CD1c-positive myeloid dendritic cell (primary cell): ENCODE results near the gene RUFY4.
"Not testable (repeated sequence)": the region's sequence is repeated elsewhere in the genome, so short reads cannot be mapped to it uniquely, and the experiment has no call there.

Source experiments
- DNase-seq: peaks from one replicate; pipeline ENCODE4 v3.0.0-alpha.2; 2016; ENCODE audit errors: extremely low spot score

RUFY4 gene

GRCh38 chr2:218031261-218031660, 37.8 kb upstream of the RUFY4 start:
- DNase-seq = no peak

- DNase-seq = no peak
Observed at GRCh38 chr2:218031771-218032257, 37.2 kb upstream of the RUFY4 start.

GRCh38 chr2:218032336-218033171, 36.5 kb upstream of the RUFY4 start:
- no peak for DNase-seq

GRCh38 chr2:218033208-218033589, 35.9 kb upstream of the RUFY4 start:
- no peak for DNase-seq

DNA sequence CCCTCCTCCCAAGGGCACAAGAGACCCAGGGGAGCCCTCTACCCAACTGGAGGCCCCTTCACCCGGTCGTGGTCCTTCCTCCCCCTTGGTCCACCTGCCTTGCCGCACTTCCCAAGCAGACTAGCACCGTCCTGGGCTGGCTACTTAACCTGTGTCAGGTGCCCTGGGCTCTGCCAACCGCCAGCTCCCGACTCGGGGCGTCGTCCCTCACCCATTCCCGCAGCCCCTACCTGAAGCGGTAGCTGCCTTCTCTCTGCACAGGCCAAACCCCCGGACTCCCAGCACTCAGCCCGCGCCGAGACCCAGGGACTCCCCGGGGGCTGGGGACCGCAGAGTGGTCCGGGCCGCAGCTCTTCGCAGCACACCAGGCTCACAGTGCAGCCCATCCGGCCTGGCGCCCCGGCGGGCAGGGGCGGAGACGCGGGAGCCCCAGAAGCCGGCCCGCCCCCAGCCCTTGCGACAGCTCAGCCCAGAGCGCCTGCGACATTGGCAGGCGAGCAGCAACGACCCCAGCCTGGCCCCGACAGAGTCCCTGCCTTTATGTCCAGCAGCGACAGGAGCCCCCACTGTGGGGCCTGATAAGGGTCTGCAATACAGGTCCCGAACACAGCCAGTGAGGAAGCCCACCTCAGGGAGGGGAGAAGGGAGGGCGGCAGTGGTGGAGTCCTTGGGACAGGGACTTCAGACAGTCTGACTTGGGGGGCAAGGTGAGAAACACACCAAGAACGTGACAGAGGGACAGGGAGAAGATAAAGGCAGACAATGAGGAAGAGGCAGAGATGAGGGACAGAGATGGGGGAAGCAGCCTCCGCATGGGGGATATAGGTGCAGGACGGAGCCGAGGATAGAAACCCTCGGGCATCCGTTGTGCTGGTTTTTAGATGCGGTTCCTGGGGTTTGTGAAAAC, 35.2 kb upstream of the RUFY4 start:
- peak; percentile 46 for DNase-seq

DNA sequence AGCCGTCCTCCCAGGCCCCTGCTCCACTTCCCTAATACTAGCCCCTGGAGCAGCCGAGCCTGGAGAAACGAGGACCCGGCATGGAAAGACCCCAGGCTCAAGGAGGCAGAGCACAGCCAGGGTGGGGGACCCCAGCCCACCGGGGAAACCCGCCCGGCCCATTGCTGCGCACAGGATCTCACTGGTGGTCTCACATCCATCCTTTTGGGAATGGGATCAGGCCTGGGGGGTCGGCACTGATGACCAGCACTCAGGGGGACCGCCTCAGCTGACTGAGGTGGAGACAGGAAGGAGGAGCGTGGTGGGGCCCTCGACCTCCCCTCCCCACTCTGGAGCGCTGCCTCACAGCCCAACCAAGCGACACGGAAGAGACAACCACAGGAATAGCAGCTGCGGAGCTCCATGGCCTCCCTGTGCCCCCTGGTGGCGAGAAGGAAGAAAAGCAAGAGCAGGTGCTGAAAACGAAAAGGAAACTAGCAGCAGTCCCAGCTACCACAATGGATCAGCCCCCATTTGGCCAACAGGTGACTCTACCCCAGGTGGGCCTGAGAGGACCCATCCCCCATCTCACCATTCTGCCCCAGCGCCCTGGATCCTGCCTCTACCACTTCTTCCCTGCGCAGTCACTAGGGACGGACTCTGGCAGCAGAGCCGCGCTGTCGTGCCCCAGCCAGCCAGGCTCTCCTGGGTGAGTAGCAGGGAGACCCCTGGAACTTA, 34.4 kb upstream of the RUFY4 start:
- DNase-seq = peak; percentile 84

GRCh38 chr2:218035463-218036100, 33.5 kb upstream of the RUFY4 start:
- DNase-seq = no peak

GRCh38 chr2:218036371-218036770, 32.7 kb upstream of the RUFY4 start:
- peak; percentile 57 for DNase-seq

DNA sequence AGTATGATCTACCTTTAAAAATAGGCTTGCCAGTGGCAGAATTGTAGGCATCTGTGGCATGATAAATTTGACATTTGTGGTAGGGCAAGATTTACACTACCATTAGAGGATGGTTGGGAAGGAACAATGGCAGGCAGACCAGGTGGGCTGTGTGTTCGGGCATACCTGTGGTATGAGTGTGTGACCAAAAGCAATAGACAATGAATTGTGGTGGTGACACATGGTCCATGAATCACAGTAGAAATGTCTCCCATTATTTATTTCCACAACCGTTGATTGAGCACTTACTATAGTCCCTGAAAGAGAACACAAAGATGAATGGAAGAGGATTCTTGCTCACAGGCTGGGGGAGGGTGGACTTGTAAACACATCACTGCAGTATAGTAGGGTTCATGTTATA, 29.9 kb upstream of the RUFY4 start:
- no peak for DNase-seq

DNA sequence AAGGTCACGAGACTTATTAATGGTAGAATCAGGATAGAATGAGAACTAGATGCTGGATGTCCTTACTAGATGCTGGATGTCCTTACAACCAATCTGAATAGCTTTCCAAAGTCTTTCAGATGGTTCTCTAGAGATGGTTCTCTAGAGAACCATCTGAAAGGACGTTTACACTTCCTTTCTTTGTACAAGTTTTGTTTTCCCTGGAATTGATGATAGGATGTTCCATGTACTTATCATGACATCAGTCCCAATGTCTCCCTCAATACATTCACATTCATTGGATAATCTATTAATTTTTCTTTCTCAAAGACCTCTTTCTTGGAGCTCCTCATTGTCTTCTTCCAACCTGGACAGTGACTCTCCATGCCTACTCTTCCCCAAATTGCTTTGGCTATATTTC, 28.2 kb upstream of the RUFY4 start:
- no peak for DNase-seq

DNA sequence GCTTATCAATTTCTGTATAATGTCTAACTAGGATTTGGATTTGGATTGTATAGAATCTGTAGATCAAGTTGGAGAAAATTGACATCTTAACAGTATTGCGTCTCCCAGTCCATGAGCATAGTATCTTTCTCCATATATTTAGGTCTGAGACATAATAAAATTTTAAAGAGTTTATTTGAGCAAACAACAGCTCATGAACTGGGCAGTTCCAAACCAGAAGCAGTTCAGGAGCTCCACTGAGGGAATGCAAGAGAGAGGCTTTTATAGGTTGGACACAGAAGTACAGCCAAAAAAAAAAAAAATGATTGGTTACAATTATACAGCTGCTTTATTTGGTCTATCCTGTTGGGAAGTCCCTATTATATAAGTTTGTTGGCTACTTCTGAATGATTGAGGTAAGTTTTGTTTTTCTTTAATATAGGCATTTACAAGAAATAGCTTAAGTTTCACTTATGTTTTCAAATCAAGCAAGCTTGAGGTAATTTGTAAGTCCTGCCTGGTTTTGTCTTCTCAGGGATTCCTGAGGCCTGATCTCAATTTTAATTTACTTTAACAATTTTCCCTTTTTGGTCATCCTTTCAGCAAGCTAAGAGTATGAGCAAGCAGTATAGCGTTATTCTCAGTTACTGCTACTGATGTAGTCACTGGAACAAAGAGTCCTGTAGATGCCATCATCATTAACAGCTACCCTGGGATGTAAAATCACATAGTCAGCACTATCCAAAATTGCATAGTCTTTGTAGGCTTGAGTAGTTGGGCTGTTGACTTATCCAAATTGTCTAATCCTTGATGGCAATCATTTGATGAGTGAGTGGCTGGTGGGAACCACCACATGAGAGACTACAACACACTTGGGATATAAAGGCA, 27.5 kb upstream of the RUFY4 start:
- no peak for DNase-seq

DNA sequence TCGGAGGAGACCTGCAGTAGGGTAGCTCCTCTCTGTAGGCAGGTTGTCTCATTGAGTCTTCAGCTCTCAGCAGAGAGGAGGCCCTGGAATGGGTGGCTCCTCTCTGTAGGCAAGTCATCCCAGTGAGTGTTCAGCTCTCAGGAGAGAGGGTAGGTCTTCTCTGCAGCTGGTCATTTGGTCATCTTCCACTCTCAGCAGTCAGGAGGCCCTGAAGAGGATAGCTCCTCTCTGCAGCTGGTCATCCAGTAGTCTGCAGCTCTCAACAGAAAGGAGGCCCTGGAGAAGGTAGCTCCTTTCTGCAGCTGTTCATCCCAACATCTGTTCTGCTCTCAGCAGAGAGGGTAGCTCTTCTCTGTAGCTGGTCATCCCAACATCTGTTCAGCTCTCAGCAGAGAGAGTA, 26.0 kb upstream of the RUFY4 start:
- DNase-seq = no peak

DNA sequence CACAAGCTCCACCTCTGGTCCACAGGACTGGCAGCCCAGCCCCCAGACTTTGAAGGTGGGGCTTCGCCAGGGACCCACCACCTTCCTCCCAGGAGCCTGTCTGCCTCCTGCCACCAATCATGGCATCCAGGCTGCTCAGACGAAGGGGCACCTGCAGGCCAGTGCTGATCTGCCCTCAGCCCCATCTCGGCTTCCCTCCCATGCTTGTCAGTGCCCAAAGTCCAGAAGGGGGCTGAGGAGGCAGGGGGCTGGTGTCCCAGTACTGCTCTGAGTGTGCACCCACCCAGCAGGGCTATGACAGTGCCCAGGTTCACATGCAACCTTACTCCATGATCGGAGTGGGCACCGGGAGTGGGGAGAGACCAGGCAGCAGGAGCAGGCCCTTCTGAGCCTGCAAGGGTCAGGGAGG, 25.3 kb upstream of the RUFY4 start:
- no peak for DNase-seq

DNA sequence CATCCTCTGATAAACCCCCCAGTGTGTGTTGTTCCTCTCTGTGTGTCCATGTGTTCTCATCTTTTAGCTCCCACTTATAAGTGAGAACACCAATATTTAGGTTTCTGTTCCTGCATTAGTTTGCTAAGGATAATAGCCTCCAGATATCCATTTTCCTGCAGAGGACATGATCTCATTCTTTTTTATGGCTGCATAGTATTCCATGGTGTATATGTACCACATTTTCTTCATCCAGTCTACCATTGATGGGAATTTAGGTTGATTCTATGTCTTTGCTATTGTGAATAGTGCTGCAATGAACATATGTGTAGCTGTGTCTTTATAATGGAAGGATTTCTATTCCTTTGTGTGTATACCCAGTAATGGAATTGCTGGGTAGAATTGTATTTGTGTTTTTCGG, 24.5 kb upstream of the RUFY4 start:
- not testable (repeated sequence) for DNase-seq

GRCh38 chr2:218046238-218046637, 22.8 kb upstream of the RUFY4 start:
- peak; percentile 90 for DNase-seq

- DNase-seq = peak; percentile 74
Observed at GRCh38 chr2:218047536-218048225, 21.4 kb upstream of the RUFY4 start.

DNA sequence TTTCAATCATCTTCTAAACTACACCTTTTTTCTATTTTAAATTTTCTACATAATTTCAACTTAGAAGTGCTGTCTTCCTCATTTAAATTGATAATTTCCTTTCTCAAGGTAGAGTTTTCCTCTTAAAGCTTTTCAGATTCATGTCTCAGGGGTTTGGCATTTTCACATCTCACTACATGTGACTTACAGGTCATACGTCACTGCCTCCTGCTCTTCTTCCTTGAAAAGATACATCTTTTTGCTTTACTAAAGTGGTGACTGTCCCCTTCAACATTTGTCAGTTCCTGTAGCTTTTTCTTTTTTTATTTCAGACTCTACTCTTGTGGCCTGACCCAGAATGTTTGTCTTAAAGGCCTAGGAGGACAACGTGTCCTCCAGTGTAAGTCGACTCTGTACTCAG, 17.1 kb upstream of the RUFY4 start:
- DNase-seq = no peak

DNA sequence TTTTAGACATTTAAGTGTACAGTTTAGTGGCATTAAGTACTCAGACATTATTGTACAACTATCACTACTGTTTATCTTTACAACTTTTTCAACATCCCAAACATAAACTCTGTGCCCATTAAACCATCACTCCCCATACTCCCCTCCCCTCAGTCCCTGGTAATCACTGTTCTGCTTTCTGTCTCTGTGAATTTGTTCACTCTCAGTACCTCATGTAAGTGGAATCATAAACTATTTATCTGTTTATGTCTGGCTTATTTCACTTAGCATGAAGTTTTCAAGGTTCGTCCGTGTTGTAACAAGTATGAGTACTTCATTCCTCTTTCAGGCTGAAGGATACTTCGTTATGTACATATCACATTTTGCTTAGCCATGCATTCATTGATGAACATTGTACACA, 9.8 kb upstream of the RUFY4 start:
- no peak for DNase-seq

DNA sequence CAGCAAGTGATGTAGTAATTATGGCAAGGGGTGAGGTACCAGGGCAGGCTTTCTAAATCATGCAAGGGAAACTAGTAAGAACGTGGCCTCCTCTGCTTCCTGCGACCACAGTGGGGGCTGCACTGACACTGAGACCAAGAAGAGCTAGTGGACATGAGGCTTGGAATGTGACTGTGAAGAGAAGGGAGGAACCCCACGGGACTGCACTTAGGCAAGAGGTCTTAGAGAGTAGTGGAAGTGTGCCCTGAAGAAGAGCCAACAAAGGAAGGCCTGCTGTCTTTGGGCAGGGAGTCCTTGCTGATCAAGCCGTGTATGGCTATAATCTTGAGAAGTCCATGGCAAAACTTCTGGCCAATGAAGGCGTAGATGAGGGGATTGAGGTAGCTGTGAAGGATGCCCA, 8.9 kb upstream of the RUFY4 start:
- no peak for DNase-seq
